COLO668 (cell line): ENCODE data around the gene RHOC.
A peak's percentile ranks its signal among the peaks of the same experiment; 100 is the strongest.
"Not testable (repeated sequence)": the region's sequence is repeated elsewhere in the genome, so short reads cannot be mapped to it uniquely, and the experiment has no call there.

Experiments used
- DNase-seq: peaks from one replicate; lab custom pipeline; 2025; ENCODE audit not compliant: unreplicated experiment; lab: John Stamatoyannopoulos, UW

The RHOC gene

GRCh38 chr1:112706505-112707220 is at the start of gene RHOC:
Gene RHOC (minus strand): TSS chr1:112707127. CDS start chr1:112703799, 3,328 bp downstream.
- peak; percentile 76 for DNase-seq

- no peak for DNase-seq
Observed at GRCh38 chr1:112754116-112754628, 47.2 kb upstream of the RHOC start.

GRCh38 chr1:112748396-112748795 is 41.5 kb upstream of the RHOC start:
- no peak for DNase-seq

GRCh38 chr1:112744009-112744578 is 37.2 kb upstream of the RHOC start:
- no peak for DNase-seq

- DNase-seq: no peak
Observed at GRCh38 chr1:112743174-112744008, 36.5 kb upstream of the RHOC start.

- no peak for DNase-seq
Observed at GRCh38 chr1:112737573-112737972, 30.6 kb upstream of the RHOC start.

GRCh38 chr1:112735752-112736151 is 28.8 kb upstream of the RHOC start:
- DNase-seq: no peak

GRCh38 chr1:112731451-112731850 is 24.5 kb upstream of the RHOC start:
- no peak for DNase-seq

- DNase-seq: no peak
Observed at GRCh38 chr1:112729909-112730308, 23.0 kb upstream of the RHOC start.

- DNase-seq: not testable (repeated sequence)
Observed at GRCh38 chr1:112729011-112729410, 22.1 kb upstream of the RHOC start.

- not testable (repeated sequence) for DNase-seq
Observed at GRCh38 chr1:112728306-112728971, 21.5 kb upstream of the RHOC start.

GRCh38 chr1:112727716-112728115 is 20.8 kb upstream of the RHOC start:
- no peak for DNase-seq

GRCh38 chr1:112724240-112724639 is 17.3 kb upstream of the RHOC start:
- not testable (repeated sequence) for DNase-seq

GRCh38 chr1:112723511-112723839 is 16.5 kb upstream of the RHOC start:
- DNase-seq: no peak

- DNase-seq: peak; percentile 30
Observed at GRCh38 chr1:112722601-112723510, 15.9 kb upstream of the RHOC start.

- peak; percentile 17 for DNase-seq
Observed at GRCh38 chr1:112721966-112722524, 15.1 kb upstream of the RHOC start.

GRCh38 chr1:112721294-112721693 is 14.4 kb upstream of the RHOC start:
- not testable (repeated sequence) for DNase-seq

GRCh38 chr1:112720800-112721199 is 13.9 kb upstream of the RHOC start:
- DNase-seq: no peak

- no peak for DNase-seq
Observed at GRCh38 chr1:112719706-112720105, 12.8 kb upstream of the RHOC start.
